Kasumi-1 (cell line): ENCODE results near the gene FNTB.
"Not testable (repeated sequence)": the region's sequence is repeated elsewhere in the genome, so short reads cannot be mapped to it uniquely, and the experiment has no call there.

Source experiments
- DNase-seq, 2 experiments: peaks; one replicate each; lab custom pipeline; 2025; lab: John Stamatoyannopoulos, UW

Gene FNTB

GRCh38 chr14:65084554-65085505 lies 98.1 kb downstream of the FNTB start:
- no peak for DNase-seq

- DNase-seq = not testable (repeated sequence)
Observed at GRCh38 chr14:65086686-65087085, 100.0 kb downstream of the FNTB start.

- DNase-seq = not testable (repeated sequence)
Observed at GRCh38 chr14:65087835-65088234, 101.1 kb downstream of the FNTB start.

GRCh38 chr14:65092349-65092748 lies 105.7 kb downstream of the FNTB start:
- no peak for DNase-seq

GRCh38 chr14:65095633-65096205 lies 109.0 kb downstream of the FNTB start:
- DNase-seq = no peak

GRCh38 chr14:65096323-65097089 lies 109.8 kb downstream of the FNTB start:
- DNase-seq = no peak

GRCh38 chr14:65098586-65098985 lies 111.9 kb downstream of the FNTB start:
- DNase-seq = peak; percentile 51 to 57

GRCh38 chr14:65100922-65101541 lies 114.3 kb downstream of the FNTB start:
- peak in 1 of 2 experiments; percentile 7 for DNase-seq

- peak; percentile 15 to 17 for DNase-seq
Observed at GRCh38 chr14:65101631-65102440, 115.1 kb downstream of the FNTB start.

- peak; percentile 98 to 99 for DNase-seq
Observed at GRCh38 chr14:65102441-65103149, 115.9 kb downstream of the FNTB start, which contains the start of gene MAX. Gene MAX, minus strand, starts transcription at chr14:65102517. Its CDS starts 178 bp downstream, at chr14:65102339.

GRCh38 chr14:65103150-65103760 lies 116.6 kb downstream of the FNTB start:
- peak; percentile 67 to 81 for DNase-seq

- no peak for DNase-seq
Observed at GRCh38 chr14:65104791-65105190, 118.1 kb downstream of the FNTB start.

GRCh38 chr14:65106316-65106715 lies 119.6 kb downstream of the FNTB start:
- no peak for DNase-seq

GRCh38 chr14:65106736-65107135 lies 120.0 kb downstream of the FNTB start:
- DNase-seq = no peak

GRCh38 chr14:65107200-65107599 lies 120.5 kb downstream of the FNTB start:
- DNase-seq = peak; percentile 18 to 44

- DNase-seq = no peak
Observed at GRCh38 chr14:65109357-65109756, 122.7 kb downstream of the FNTB start.

- no peak for DNase-seq
Observed at GRCh38 chr14:65110525-65110924, 123.8 kb downstream of the FNTB start.
